ENCODE results near the gene USF2. TPM values are rescaled to one million over a fixed set of nuclear protein-coding genes. Genes with fewer than 3 reads are reported as not detected.

USF2 gene
- total and polyA plus RNA-seq, 2 of the 4 experiments (the other 2 are of a cell fraction), result 21.3 to 65.6 TPM

GRCh38 chr19:35300339-35300649 lies 31.5 kb downstream of the USF2 start:
- H2BK5ac ChIP-seq (ENCODE audit: low read depth, low read length, poor library complexity, severe bottlenecking), result no peak overlapping the region
- no peak overlapping the region for H3K27ac ChIP-seq (ENCODE audit: insufficient read depth, low read length)
- no peak overlapping the region for H4K5ac ChIP-seq (ENCODE audit: low read depth, low read length)
- H3K4ac ChIP-seq (ENCODE audit: low read depth, low read length), result no peak overlapping the region
- no peak overlapping the region for H3K14ac ChIP-seq (replicated peaks; ENCODE audit: low read depth, low read length)
- H2AFZ ChIP-seq (replicated peaks; ENCODE audit: low read length, poor library complexity), result peak overlapping the region; percentile 43
- no peak for ATAC-seq (ENCODE audit: low read depth)
- H2BK120ac ChIP-seq (ENCODE audit: low read depth, low read length), result no peak overlapping the region
- ChIA-PET POLR2A (ENCODE audit: unreplicated experiment) (no interaction called here), CTCF (no interaction called here)
- H2AK9ac ChIP-seq (replicated peaks; ENCODE audit: low read depth, low read length, poor library complexity), result no peak overlapping the region
- BruUV-seq (replicated peaks), result no TSS peak
- no peak overlapping the region for H2BK15ac ChIP-seq (ENCODE audit: low read depth, low read length)
- TF ChIP-seq SMC3 (IDR thresholded peaks at IDR 0.05; ENCODE audit: low read depth, low read length) (no peak), RFX5 (IDR thresholded peaks at IDR 0.05; ENCODE audit: low read depth, low read length) (no peak), USF2 (IDR thresholded peaks at IDR 0.05; ENCODE audit: low read depth, low read length) (no peak), BHLHE40 (IDR thresholded peaks at IDR 0.05; ENCODE audit: low read depth, low read length) (no peak)
- in situ Hi-C loops (cut with MboI; ENCODE audit: low sequenced_read_pairs), result no loop called here
- H3K18ac ChIP-seq (ENCODE audit: low read depth, low read length), result no peak overlapping the region
- H3K4me1 ChIP-seq (ENCODE audit: control insufficient read depth, insufficient read depth, low read length), result no peaks in the 10 kb centered on the region
- no peak for DNase-seq
- no peaks in the 10 kb centered on the region for H3K79me1 ChIP-seq (ENCODE audit: low read depth in 1 of 2, low read length in 2 of 2)
- no peak overlapping the region for H2AK5ac ChIP-seq (ENCODE audit: low read depth, low read length)
- H3K9ac ChIP-seq (ENCODE audit: low read depth, low read length), result no peak overlapping the region
- no CpG with 5 or more reads among the region's 10 CpGs for WGBS, 2 experiments (ENCODE audit: extremely low coverage in 2 of 2, insufficient read length in 1 of 2)
- H3K4me2 ChIP-seq (ENCODE audit: low read depth, low read length), result no peak overlapping the region
- no peak overlapping the region for H4K91ac ChIP-seq (ENCODE audit: insufficient read depth, low read depth, low read length)
- no peaks in the 10 kb centered on the region for H3K9me3 ChIP-seq (ENCODE audit: control insufficient read depth, insufficient read depth, low read length)
- no peak overlapping the region for H3K23ac ChIP-seq (ENCODE audit: low read depth, low read length)
- H3K36me3 ChIP-seq (ENCODE audit: control insufficient read depth, insufficient read depth, low read length), result no peaks in the 10 kb centered on the region
- H3K56ac ChIP-seq (ENCODE audit: extremely low read depth, insufficient read depth, low read length), result no peak overlapping the region
- intact Hi-C loops (cut with micrococcal nuclease), result no loop called here
- H3K27me3 ChIP-seq (ENCODE audit: control insufficient read depth, insufficient read depth, low read length), result peaks cover 4% of the 10 kb centered on the region
- H3K9me1 ChIP-seq (ENCODE audit: insufficient read depth, low read length), result peaks cover 15% of the 10 kb centered on the region
- H4K20me1 ChIP-seq (ENCODE audit: insufficient read depth, low read length), result no peaks in the 10 kb centered on the region
- H2BK20ac ChIP-seq (ENCODE audit: low read depth, low read length), result no peak overlapping the region
- H4K8ac ChIP-seq (ENCODE audit: low read depth in 2 of 2, low read length in 2 of 2), result no peak overlapping the region
- no peak overlapping the region for H3K4me3 ChIP-seq (ENCODE audit: insufficient read depth, low read depth, low read length)
- dilution Hi-C loops (cut with HindIII; ENCODE audit: low sequenced_read_pairs, unreplicated experiment), result no loop called here

Data from IMR-90 (cell line).